ENCODE data around the gene AIF1L.

GRCh38 chr9:131091352-131091992, 4.9 kb upstream of the AIF1L start:
- TF ChIP-seq FOS (IDR thresholded peaks at IDR 0.05; ENCODE audit: low read depth, low read length): no peak
- no peak for TF ChIP-seq MAZ (IDR thresholded peaks at IDR 0.05; ENCODE audit: borderline replicate concordance, low read depth, low read length)
- no peak for TF ChIP-seq CTCF (conservative IDR thresholded peaks at IDR 0.05; ENCODE audit: low read depth, low read length)
- no peak for TF ChIP-seq USF2 (IDR thresholded peaks at IDR 0.05; ENCODE audit: low read depth, low read length)
- no peak for TF ChIP-seq RCOR1 (IDR thresholded peaks at IDR 0.05; ENCODE audit: insufficient replicate concordance, low read length)
- no peak for TF ChIP-seq POLR2A (IDR thresholded peaks at IDR 0.05; ENCODE audit: low read depth, low read length)
- no peak for TF ChIP-seq CHD1 (IDR thresholded peaks at IDR 0.05; ENCODE audit: low read depth, low read length)

Data from IMR-90 (cell line).